LNCAP (cell line): ENCODE data around the gene ENO2.
A peak's percentile ranks its signal among the peaks of the same experiment; 100 is the strongest.

ENCODE experiments used
- CTCF ChIP-seq: fragments of 450-650 bp; IDR thresholded peaks from 2 replicates; pipeline ENCODE4 v1.5.1; 2017; ENCODE audit warnings: mild to moderate bottlenecking

Gene ENO2

GRCh38 chr12:6914246-6914946, at the start of gene ENO2:
Gene ENO2 (plus strand): TSS chr12:6914580. CDS start chr12:6915833, 1,253 bp downstream.
- TF ChIP-seq CTCF = no peak

DNA sequence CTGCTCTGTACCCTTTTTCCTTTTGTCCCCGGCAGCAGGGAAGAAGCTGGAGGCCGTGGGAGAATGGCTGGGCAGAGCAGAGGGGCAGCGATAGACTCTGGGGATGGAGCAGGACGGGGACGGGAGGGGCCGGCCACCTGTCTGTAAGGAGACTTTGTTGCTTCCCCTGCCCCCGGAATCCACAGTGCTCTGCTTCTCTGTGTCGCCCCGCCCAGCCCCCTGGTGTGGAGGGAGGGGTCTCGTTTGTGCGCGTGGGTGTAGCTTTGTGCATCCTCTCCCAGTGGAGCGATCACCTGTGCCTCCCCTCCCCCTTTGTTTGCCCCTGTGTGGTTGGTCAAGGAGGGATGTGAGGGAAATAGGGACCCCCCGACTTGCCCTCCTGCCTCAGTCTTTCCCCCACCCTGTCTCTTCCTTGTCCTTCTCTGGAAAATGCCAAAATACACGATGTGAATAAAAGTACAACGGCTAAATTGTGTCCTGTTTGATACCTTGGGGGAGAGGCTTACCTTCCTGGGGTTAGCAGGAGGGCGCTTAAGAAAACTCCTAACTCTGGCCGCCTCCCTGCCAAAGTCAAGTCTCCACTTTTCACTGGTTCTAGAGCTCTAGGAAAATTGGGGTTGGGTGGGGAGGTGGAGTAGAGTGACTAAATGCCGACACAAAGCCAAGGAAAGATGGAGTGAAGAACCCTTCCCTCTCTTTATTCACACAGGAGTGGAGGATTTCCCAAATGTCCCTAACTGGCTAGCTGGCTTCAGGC, 48.0 kb upstream of the ENO2 start:
- TF ChIP-seq CTCF = no peak

DNA sequence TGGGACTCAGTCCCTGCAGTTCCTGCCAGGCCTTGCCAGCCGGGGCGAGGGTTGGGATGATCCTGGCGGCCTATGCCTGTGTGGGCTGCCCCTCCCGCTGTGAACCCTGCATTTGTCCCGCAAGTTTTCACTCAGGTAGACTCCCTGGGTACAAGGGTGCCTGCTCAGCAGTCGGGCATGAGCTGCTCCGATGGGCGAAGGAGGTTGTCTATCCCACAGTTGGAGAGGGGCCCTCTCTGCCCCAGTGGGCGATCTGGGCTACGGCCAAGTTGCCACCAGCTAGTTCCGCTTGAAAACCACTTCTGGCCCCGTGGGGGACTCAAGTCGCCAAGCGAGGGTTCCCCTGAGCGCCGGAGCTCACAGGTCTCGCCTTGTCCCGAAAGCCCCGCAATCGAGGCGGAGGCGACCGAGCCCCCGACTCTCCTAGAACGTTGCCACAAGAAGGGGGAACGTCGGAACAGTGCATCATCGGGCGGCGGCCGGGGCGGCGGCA, 47.4 kb upstream of the ENO2 start:
- no peak for TF ChIP-seq CTCF

DNA sequence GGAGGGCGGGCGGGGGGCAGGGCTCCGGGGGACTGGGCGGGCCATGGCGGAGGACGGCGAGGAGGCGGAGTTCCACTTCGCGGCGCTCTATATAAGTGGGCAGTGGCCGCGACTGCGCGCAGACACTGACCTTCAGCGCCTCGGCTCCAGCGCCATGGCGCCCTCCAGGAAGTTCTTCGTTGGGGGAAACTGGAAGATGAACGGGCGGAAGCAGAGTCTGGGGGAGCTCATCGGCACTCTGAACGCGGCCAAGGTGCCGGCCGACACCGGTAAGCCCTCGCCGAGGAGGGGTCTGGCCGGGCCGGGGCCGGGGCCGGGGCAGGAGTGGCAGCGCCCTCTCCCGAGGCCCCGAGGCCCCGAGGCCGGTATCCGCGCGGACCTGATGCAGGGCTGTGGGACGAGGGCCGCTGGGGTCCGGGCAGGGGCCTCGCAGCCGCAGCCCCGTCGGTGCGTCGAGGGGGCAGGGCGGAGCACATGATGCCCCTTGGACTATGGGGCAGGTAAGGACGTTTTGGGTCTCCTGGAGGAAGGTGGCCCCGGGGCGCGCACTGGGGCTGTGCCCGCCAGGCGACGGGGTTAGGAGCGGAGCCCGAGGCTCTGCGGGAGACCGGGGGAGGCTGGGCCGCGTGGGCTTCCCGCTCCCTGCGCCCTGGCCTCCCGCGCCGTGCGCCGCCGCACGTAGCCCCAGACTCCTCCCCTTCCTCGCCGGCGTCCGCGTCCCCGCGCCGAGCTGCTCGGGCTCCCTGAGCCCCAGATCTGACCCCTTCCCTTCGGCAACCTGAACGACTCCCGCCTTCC, 46.8 kb upstream of the ENO2 start, which contains the start of gene TPI1:
TPI1 (plus strand) TSS at position 119 of the 798 bp plus-strand sequence; CDS start at position 155, 36 bp downstream.
- 0 out of 2 replicates have a peak, but pooled peaks have one; percentile 17 for TF ChIP-seq CTCF

DNA sequence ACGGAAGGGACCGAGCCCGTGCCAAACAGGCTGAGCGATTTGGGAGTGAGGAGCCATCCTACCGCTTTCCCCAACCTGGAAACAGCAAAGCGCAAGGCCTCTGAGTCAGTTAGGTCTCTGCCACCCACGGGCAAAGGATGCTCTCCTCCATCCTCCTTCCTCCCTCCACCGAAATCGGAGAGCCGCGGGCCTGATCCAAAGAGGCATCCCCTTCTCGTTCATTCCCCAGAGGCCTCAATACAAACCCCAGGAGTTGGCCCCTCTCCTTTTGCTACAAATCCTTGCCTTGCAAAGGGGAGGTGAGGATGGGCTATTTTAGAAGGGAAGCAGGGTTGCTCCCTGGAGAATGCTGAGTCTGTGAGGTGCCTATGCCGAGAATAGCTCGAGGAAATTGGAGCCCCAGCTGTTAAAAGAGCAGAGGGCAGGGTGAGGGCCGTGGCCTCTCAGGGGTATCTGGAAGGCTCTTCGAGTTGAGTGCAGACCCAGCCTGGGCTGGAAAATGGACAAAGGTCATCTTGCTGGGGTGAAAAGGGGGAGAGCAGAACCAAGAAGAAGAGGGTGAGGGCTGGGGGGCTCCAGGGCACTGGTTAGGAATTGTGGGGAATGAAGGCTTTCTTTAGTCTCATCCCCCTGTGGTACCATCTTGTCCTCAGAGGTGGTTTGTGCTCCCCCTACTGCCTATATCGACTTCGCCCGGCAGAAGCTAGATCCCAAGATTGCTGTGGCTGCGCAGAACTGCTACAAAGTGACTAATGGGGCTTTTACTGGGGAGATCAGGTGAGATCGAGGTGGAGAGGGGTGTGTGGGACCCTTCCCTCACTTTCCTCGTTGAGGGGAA, 46.0 kb upstream of the ENO2 start:
- no peak for TF ChIP-seq CTCF

- TF ChIP-seq CTCF = peak; percentile 91
These were observed 45.0 kb upstream of the ENO2 start for GRCh38 chr12:6869049-6870021.
